T-helper 1 cell treated with Interleukin-12 subunit alpha and Interleukin-12 subunit beta and Interleukin-4 antibody, amounts not matched to agents 30 μg/mL and 1 μg/mL, for 36 hours (primary cell): ENCODE measurements around the gene SLC35C1.

Experiments
- H3K27ac Mint-ChIP-seq: one replicate; pipeline ENCODE4 v1.8.0; 2021; ENCODE audit warnings: mild to moderate bottlenecking, mixed read lengths
- H3K27me3 Mint-ChIP-seq: one replicate; pipeline ENCODE4 v1.8.0; 2021; ENCODE audit warnings: low read depth, mixed read lengths
- H3K36me3 Mint-ChIP-seq: one replicate; pipeline ENCODE4 v1.8.0; 2021; ENCODE audit warnings: low read depth, mixed read lengths
- H3K4me1 Mint-ChIP-seq: one replicate; pipeline ENCODE4 v1.8.0; 2021; ENCODE audit warnings: low read depth, mixed read lengths
- H3K4me3 Mint-ChIP-seq: one replicate; pipeline ENCODE4 v1.8.0; 2021; ENCODE audit warnings: mild to moderate bottlenecking, moderate library complexity, mixed read lengths
- H3K9me3 Mint-ChIP-seq: one replicate; pipeline ENCODE4 v1.8.0; 2021; ENCODE audit warnings: mixed read lengths

SLC35C1 gene

GRCh38 chr11:45773786-45774655, 30.9 kb upstream of the SLC35C1 start:
- H3K27me3 Mint-ChIP-seq = no peaks in the 10 kb centered on the region
- H3K36me3 Mint-ChIP-seq = no peaks in the 10 kb centered on the region
- H3K9me3 Mint-ChIP-seq = no peaks in the 10 kb centered on the region
- H3K4me3 Mint-ChIP-seq = no peak overlapping the region
- no peak overlapping the region for H3K27ac Mint-ChIP-seq
- peaks cover 10% of the 10 kb centered on the region for H3K4me1 Mint-ChIP-seq

- H3K27me3 Mint-ChIP-seq = no peaks in the 10 kb centered on the region
- no peaks in the 10 kb centered on the region for H3K9me3 Mint-ChIP-seq
- no peak overlapping the region for H3K4me3 Mint-ChIP-seq
- H3K36me3 Mint-ChIP-seq = no peaks in the 10 kb centered on the region
- H3K27ac Mint-ChIP-seq = no peak overlapping the region
- peaks cover 10% of the 10 kb centered on the region for H3K4me1 Mint-ChIP-seq
Observed at GRCh38 chr11:45774786-45775185, 30.2 kb upstream of the SLC35C1 start.

GRCh38 chr11:45777127-45777969, 27.6 kb upstream of the SLC35C1 start:
- no peaks in the 10 kb centered on the region for H3K27me3 Mint-ChIP-seq
- no peak overlapping the region for H3K27ac Mint-ChIP-seq
- H3K4me3 Mint-ChIP-seq = no peak overlapping the region
- H3K4me1 Mint-ChIP-seq = no peaks in the 10 kb centered on the region
- H3K9me3 Mint-ChIP-seq = no peaks in the 10 kb centered on the region
- no peaks in the 10 kb centered on the region for H3K36me3 Mint-ChIP-seq

- H3K4me3 Mint-ChIP-seq = no peak overlapping the region
- no peaks in the 10 kb centered on the region for H3K4me1 Mint-ChIP-seq
- H3K9me3 Mint-ChIP-seq = no peaks in the 10 kb centered on the region
Observed at GRCh38 chr11:45778341-45778740, 26.6 kb upstream of the SLC35C1 start.

GRCh38 chr11:45779602-45780001, 25.3 kb upstream of the SLC35C1 start:
- Mint-ChIP-seq H3K27ac (no peak overlapping the region), H3K4me1 (no peaks in the 10 kb centered on the region), H3K27me3 (peaks cover 6% of the 10 kb centered on the region), H3K36me3 (no peaks in the 10 kb centered on the region), H3K4me3 (no peak overlapping the region), H3K9me3 (no peaks in the 10 kb centered on the region)

More at GRCh38 chr11:45778341-45778740, 26.6 kb upstream of the SLC35C1 start:
- H3K27ac Mint-ChIP-seq = no peak overlapping the region
- no peaks in the 10 kb centered on the region for H3K27me3 Mint-ChIP-seq
- H3K36me3 Mint-ChIP-seq = no peaks in the 10 kb centered on the region

GRCh38 chr11:45786272-45786671, 18.7 kb upstream of the SLC35C1 start:
- Mint-ChIP-seq H3K36me3 (no peaks in the 10 kb centered on the region), H3K4me1 (no peaks in the 10 kb centered on the region), H3K9me3 (peaks cover 6% of the 10 kb centered on the region), H3K4me3 (no peak overlapping the region), H3K27ac (no peak overlapping the region), H3K27me3 (peaks cover 33% of the 10 kb centered on the region)

- no peak overlapping the region for H3K4me3 Mint-ChIP-seq
- peaks cover 6% of the 10 kb centered on the region for H3K9me3 Mint-ChIP-seq
- no peaks in the 10 kb centered on the region for H3K4me1 Mint-ChIP-seq
- no peaks in the 10 kb centered on the region for H3K36me3 Mint-ChIP-seq
- H3K27ac Mint-ChIP-seq = no peak overlapping the region
- H3K27me3 Mint-ChIP-seq = peaks cover 45% of the 10 kb centered on the region
Observed at GRCh38 chr11:45788887-45789286, 16.1 kb upstream of the SLC35C1 start.

- Mint-ChIP-seq H3K27me3 (peaks cover 36% of the 10 kb centered on the region), H3K9me3 (peaks cover 6% of the 10 kb centered on the region), H3K4me1 (no peaks in the 10 kb centered on the region), H3K27ac (no peak overlapping the region), H3K36me3 (no peaks in the 10 kb centered on the region), H3K4me3 (no peak overlapping the region)
Observed at GRCh38 chr11:45791524-45791923, 13.4 kb upstream of the SLC35C1 start.

GRCh38 chr11:45794169-45794568, 10.8 kb upstream of the SLC35C1 start:
- H3K36me3 Mint-ChIP-seq = no peaks in the 10 kb centered on the region
- peaks cover 19% of the 10 kb centered on the region for H3K27me3 Mint-ChIP-seq
- no peaks in the 10 kb centered on the region for H3K4me1 Mint-ChIP-seq
- no peak overlapping the region for H3K27ac Mint-ChIP-seq
- H3K9me3 Mint-ChIP-seq = no peaks in the 10 kb centered on the region
- H3K4me3 Mint-ChIP-seq = no peak overlapping the region

GRCh38 chr11:45795379-45795778, 9.6 kb upstream of the SLC35C1 start:
- no peak overlapping the region for H3K27ac Mint-ChIP-seq
- H3K4me3 Mint-ChIP-seq = no peak overlapping the region
- no peaks in the 10 kb centered on the region for H3K36me3 Mint-ChIP-seq
- peaks cover 19% of the 10 kb centered on the region for H3K27me3 Mint-ChIP-seq
- H3K9me3 Mint-ChIP-seq = no peaks in the 10 kb centered on the region
- no peaks in the 10 kb centered on the region for H3K4me1 Mint-ChIP-seq

GRCh38 chr11:45796461-45796861, 8.5 kb upstream of the SLC35C1 start:
- H3K36me3 Mint-ChIP-seq = no peaks in the 10 kb centered on the region
- H3K4me1 Mint-ChIP-seq = no peaks in the 10 kb centered on the region
- H3K4me3 Mint-ChIP-seq = no peak overlapping the region
- no peaks in the 10 kb centered on the region for H3K9me3 Mint-ChIP-seq
- H3K27ac Mint-ChIP-seq = no peak overlapping the region
- peaks cover 18% of the 10 kb centered on the region for H3K27me3 Mint-ChIP-seq

- Mint-ChIP-seq H3K4me3 (no peak overlapping the region), H3K9me3 (no peaks in the 10 kb centered on the region), H3K36me3 (no peaks in the 10 kb centered on the region), H3K4me1 (peaks cover 2% of the 10 kb centered on the region), H3K27me3 (peaks cover 6% of the 10 kb centered on the region), H3K27ac (no peak overlapping the region)
Observed at GRCh38 chr11:45798793-45799441, 6.0 kb upstream of the SLC35C1 start.

- Mint-ChIP-seq H3K36me3 (no peaks in the 10 kb centered on the region), H3K4me3 (no peak overlapping the region), H3K4me1 (peaks cover 2% of the 10 kb centered on the region), H3K27ac (no peak overlapping the region), H3K27me3 (no peaks in the 10 kb centered on the region), H3K9me3 (no peaks in the 10 kb centered on the region)
Observed at GRCh38 chr11:45799562-45799961, 5.4 kb upstream of the SLC35C1 start.

- no peak overlapping the region for H3K27ac Mint-ChIP-seq
- H3K27me3 Mint-ChIP-seq = no peaks in the 10 kb centered on the region
- H3K9me3 Mint-ChIP-seq = no peaks in the 10 kb centered on the region
- H3K4me1 Mint-ChIP-seq = peaks cover 2% of the 10 kb centered on the region
- no peaks in the 10 kb centered on the region for H3K36me3 Mint-ChIP-seq
- no peak overlapping the region for H3K4me3 Mint-ChIP-seq
Observed at GRCh38 chr11:45800261-45800660, 4.7 kb upstream of the SLC35C1 start.
